Neural cell (in vitro differentiated cells): Measurements from ENCODE around the gene ZNF681.

ENCODE experiments used
- EZH2 ChIP-seq: fragments of 200-600, 300-800 bp; shearing (Covaris generic), sonication (generic); IDR thresholded peaks from 2 replicates; pipeline ENCODE4 v1.6.1; 2014; ENCODE audit warnings: antibody characterized with exemption, low read length, borderline replicate concordance, mild to moderate bottlenecking; ENCODE audit not compliant: insufficient read depth, poor library complexity, severe bottlenecking
- TF ChIP-seq, protein P1 (sequence below): fragments of 450-650 bp; IDR thresholded peaks from 2 replicates; pipeline ENCODE4 v1.5.1; 2014; ENCODE audit warnings: antibody characterized with exemption, mild to moderate bottlenecking, moderate library complexity; ENCODE audit not compliant: poor library complexity, severe bottlenecking

DNA sequence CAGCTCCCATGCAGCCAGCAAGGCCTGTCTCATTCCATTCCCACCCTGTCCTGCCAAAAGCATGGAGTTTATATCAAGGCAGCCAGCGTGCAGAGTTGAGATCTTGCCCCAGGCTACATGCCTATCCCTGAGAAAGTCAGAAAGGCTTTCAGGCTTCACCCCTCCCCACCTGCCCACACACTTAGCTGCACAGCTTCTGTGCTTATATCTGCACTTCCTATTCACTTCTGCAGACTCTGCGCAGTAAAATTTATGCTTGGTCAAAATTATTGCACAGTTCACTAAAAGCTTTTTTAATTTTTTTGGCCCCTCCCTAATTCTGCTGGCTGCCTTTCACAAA is 59.2 kb downstream of the ZNF681 start:
- TF ChIP-seq, protein P1, sequence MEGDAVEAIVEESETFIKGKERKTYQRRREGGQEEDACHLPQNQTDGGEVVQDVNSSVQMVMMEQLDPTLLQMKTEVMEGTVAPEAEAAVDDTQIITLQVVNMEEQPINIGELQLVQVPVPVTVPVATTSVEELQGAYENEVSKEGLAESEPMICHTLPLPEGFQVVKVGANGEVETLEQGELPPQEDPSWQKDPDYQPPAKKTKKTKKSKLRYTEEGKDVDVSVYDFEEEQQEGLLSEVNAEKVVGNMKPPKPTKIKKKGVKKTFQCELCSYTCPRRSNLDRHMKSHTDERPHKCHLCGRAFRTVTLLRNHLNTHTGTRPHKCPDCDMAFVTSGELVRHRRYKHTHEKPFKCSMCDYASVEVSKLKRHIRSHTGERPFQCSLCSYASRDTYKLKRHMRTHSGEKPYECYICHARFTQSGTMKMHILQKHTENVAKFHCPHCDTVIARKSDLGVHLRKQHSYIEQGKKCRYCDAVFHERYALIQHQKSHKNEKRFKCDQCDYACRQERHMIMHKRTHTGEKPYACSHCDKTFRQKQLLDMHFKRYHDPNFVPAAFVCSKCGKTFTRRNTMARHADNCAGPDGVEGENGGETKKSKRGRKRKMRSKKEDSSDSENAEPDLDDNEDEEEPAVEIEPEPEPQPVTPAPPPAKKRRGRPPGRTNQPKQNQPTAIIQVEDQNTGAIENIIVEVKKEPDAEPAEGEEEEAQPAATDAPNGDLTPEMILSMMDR = no peak
- TF ChIP-seq EZH2 = no peak
